Upper lobe of right lung (tissue), 1 donor: Measurements from ENCODE around the gene BPI. TPM values are rescaled to one million over a fixed set of nuclear protein-coding genes. Genes with fewer than 3 reads are reported as not detected.

Experiments used
- ATAC-seq: fragments of 200-7000 bp; cut with Tn5 transposase; one replicate; pipeline ENCODE4 v1.9.1; 2020; ENCODE audit warnings: mild to moderate bottlenecking, moderate library complexity
- DNase-seq: peaks from one replicate; pipeline ENCODE4 v3.0.0-alpha.2; 2020
- H3K27ac ChIP-seq: fragments of 200-600 bp; one replicate; pipeline ENCODE4 v1.8.0; 2022
- H3K27me3 ChIP-seq: fragments of 200-600 bp; one replicate; pipeline ENCODE4 v1.8.0; 2022; ENCODE audit warnings: mild to moderate bottlenecking
- H3K36me3 ChIP-seq: fragments of 200-600 bp; one replicate; pipeline ENCODE4 v1.8.0; 2022
- H3K4me1 ChIP-seq: fragments of 200-600 bp; one replicate; pipeline ENCODE4 v1.8.0; 2022
- H3K4me3 ChIP-seq: fragments of 200-600 bp; one replicate; pipeline ENCODE4 v1.8.0; 2022; ENCODE audit warnings: mild to moderate bottlenecking
- H3K9me3 ChIP-seq: fragments of 200-600 bp; one replicate; pipeline ENCODE4 v1.8.0; 2022
- CTCF ChIP-seq: fragments of 200-600 bp; IDR thresholded peaks from one replicate; pipeline ENCODE4 v1.8.0; 2022; ENCODE audit warnings: antibody characterized with exemption
- intact Hi-C: fragments of 100-400 bp; cut with DNase I; formaldehyde crosslinking; loops from one replicate; pipeline ENCODE4 v1.11.0; 2022
- total RNA-seq: library from RNA; stranded (reverse); fragmentation: NEBNext Ultra II Directional; extraction: Animal tissue kit (Norgen Biotek cat#: 25700); gene quantifications from one replicate; pipeline ENCODE4 v1.2.1, GENCODE V29; 2021
- donor health status: DM: no; HTN: yes; CAD: no; lungs with severe emphysema.

BPI gene
- total RNA-seq, 1 donor from 2014 or later = not detected

GRCh38 chr20:38306379-38306778 lies 2.4 kb downstream of the BPI start:
- peaks cover 26% of the 10 kb centered on the region for H3K27me3 ChIP-seq
- H3K4me3 ChIP-seq = no peak overlapping the region
- H3K9me3 ChIP-seq = no peaks in the 10 kb centered on the region
- ATAC-seq = no peak
- no peak for DNase-seq
- no peaks in the 10 kb centered on the region for H3K4me1 ChIP-seq
- TF ChIP-seq CTCF = no peak
- no peak overlapping the region for H3K27ac ChIP-seq
- no peaks in the 10 kb centered on the region for H3K36me3 ChIP-seq
- intact Hi-C loops = no loop called here

GRCh38 chr20:38307371-38308046 lies 3.6 kb downstream of the BPI start:
- Histone ChIP-seq H3K27ac (no peak overlapping the region), H3K27me3 (peaks cover 26% of the 10 kb centered on the region), H3K36me3 (no peaks in the 10 kb centered on the region), H3K9me3 (no peaks in the 10 kb centered on the region), H3K4me3 (no peak overlapping the region), H3K4me1 (no peaks in the 10 kb centered on the region)
- intact Hi-C loops = no loop called here
- no peak for DNase-seq
- no peak for ATAC-seq
- TF ChIP-seq CTCF = no peak

GRCh38 chr20:38308047-38308438 lies 4.1 kb downstream of the BPI start:
- no peak overlapping the region for H3K4me3 ChIP-seq
- TF ChIP-seq CTCF = no peak
- no peak overlapping the region for H3K27ac ChIP-seq
- DNase-seq (no peak), ATAC-seq (no peak)
- H3K4me1 ChIP-seq = no peaks in the 10 kb centered on the region
- intact Hi-C loops = no loop called here
- H3K36me3 ChIP-seq = no peaks in the 10 kb centered on the region
- H3K9me3 ChIP-seq = no peaks in the 10 kb centered on the region
- H3K27me3 ChIP-seq = peaks cover 26% of the 10 kb centered on the region

GRCh38 chr20:38308447-38308846 lies 4.5 kb downstream of the BPI start:
- Histone ChIP-seq H3K4me1 (no peaks in the 10 kb centered on the region), H3K9me3 (no peaks in the 10 kb centered on the region), H3K4me3 (no peak overlapping the region), H3K27me3 (peaks cover 26% of the 10 kb centered on the region), H3K27ac (no peak overlapping the region), H3K36me3 (no peaks in the 10 kb centered on the region)
- TF ChIP-seq CTCF = no peak
- ATAC-seq (no peak), DNase-seq (no peak)
- intact Hi-C loops = no loop called here

GRCh38 chr20:38311091-38311490 lies 7.1 kb downstream of the BPI start:
- ATAC-seq (no peak), DNase-seq (no peak)
- no peaks in the 10 kb centered on the region for H3K9me3 ChIP-seq
- no peak overlapping the region for H3K27ac ChIP-seq
- peaks cover 9% of the 10 kb centered on the region for H3K27me3 ChIP-seq
- no peak overlapping the region for H3K4me3 ChIP-seq
- H3K36me3 ChIP-seq = no peaks in the 10 kb centered on the region
- TF ChIP-seq CTCF = no peak
- H3K4me1 ChIP-seq = no peaks in the 10 kb centered on the region
- intact Hi-C loops = no loop called here

- Histone ChIP-seq H3K4me3 (no peak overlapping the region), H3K27me3 (peaks cover 5% of the 10 kb centered on the region), H3K36me3 (no peaks in the 10 kb centered on the region), H3K4me1 (no peaks in the 10 kb centered on the region), H3K27ac (no peak overlapping the region), H3K9me3 (no peaks in the 10 kb centered on the region)
- DNase-seq = no peak
- intact Hi-C loops = no loop called here
- no peak for ATAC-seq
- TF ChIP-seq CTCF = no peak
These were observed 7.5 kb downstream of the BPI start for GRCh38 chr20:38311491-38311890.
